Choroid plexus epithelial cell (primary cell): ENCODE results near the gene KRT83.
"Not testable (repeated sequence)": the region's sequence is repeated elsewhere in the genome, so short reads cannot be mapped to it uniquely, and the experiment has no call there.

Source experiments
- DNase-seq: peaks from one replicate; pipeline ENCODE4 v3.0.0-alpha.2; 2010; ENCODE audit warnings: low read depth
- H3K4me3 ChIP-seq: 2 replicates; pipeline ENCODE4 v1.5.1; 2011; ENCODE audit warnings: low read depth, mild to moderate bottlenecking, control low read depth, low read length, moderate library complexity
- TF ChIP-seq, protein P1 (sequence below): conservative IDR thresholded peaks from 2 replicates; pipeline ENCODE4 v1.5.1; 2011; ENCODE audit warnings: low read depth, mild to moderate bottlenecking, control low read depth, inconsistent platforms, low read length, moderate library complexity

KRT83 gene

DNA sequence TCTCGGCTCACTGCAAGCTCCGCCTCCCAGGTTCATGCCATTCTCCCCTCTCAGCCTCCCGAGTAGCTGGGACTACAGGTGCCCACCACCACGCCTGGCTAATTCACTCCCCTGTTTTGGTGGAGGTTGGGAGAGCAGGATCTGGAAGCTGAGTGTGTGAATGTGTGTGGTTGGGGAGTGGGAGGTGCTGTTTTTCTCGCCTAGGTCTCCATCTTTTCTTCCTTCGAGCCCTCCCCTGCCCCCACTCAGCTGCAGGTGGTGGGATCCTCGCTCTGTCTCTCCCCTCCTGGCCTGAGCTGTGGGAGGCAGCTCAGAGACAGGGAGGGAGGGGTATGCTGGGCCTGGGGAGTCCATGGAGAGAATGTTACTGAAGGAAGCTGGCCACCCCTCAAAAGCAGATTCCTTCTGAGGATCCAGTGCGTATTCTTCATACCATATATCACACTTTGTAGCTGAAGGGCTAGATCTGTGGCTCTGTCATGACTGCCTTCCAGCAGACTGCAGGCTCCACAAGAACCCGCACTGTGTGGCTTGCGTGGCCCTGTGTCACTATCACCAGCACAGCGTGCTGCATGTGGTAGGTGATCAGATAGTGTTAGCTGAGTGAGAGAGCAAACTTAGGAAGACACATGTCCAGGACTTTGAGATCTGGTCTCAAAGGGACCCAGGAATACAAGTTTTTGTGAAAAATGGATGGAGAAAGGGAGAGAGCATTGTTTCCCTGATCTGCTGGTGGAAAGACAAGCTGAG lies 2.8 kb downstream of the KRT83 start:
- DNase-seq, result no peak
- H3K4me3 ChIP-seq, result no peak overlapping the region
- TF ChIP-seq, protein P1, sequence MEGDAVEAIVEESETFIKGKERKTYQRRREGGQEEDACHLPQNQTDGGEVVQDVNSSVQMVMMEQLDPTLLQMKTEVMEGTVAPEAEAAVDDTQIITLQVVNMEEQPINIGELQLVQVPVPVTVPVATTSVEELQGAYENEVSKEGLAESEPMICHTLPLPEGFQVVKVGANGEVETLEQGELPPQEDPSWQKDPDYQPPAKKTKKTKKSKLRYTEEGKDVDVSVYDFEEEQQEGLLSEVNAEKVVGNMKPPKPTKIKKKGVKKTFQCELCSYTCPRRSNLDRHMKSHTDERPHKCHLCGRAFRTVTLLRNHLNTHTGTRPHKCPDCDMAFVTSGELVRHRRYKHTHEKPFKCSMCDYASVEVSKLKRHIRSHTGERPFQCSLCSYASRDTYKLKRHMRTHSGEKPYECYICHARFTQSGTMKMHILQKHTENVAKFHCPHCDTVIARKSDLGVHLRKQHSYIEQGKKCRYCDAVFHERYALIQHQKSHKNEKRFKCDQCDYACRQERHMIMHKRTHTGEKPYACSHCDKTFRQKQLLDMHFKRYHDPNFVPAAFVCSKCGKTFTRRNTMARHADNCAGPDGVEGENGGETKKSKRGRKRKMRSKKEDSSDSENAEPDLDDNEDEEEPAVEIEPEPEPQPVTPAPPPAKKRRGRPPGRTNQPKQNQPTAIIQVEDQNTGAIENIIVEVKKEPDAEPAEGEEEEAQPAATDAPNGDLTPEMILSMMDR, result no peak

DNA sequence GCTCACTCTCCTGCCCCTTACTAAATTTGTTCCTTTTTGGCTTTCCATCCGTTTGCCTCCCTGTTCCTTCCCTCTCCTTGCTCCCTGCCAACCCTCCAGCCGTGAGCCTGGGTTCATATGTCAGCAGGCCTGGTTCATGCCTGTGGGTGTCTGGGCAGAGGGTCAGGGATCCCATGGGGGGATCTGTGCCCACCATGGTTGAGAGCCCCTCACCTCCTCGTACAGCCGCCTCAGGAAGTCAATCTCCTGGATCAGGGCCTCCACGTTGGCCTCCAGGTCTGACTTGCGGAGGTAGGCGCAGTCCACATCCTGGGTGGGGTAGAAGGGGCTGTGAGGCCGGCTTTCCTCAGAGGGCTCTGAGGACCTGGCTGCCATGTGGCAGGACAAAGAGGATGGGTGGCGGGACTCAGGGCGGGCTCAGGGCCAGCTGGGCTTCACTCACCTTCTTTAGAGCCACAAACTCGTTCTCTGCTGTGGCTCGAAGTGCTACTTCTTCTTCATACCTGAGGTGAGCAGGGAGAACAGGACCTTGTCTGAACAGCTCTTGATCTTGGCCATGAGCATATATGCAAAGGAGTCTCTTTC lies 3.6 kb downstream of the KRT83 start:
- TF ChIP-seq, protein P1, result no peak

DNA sequence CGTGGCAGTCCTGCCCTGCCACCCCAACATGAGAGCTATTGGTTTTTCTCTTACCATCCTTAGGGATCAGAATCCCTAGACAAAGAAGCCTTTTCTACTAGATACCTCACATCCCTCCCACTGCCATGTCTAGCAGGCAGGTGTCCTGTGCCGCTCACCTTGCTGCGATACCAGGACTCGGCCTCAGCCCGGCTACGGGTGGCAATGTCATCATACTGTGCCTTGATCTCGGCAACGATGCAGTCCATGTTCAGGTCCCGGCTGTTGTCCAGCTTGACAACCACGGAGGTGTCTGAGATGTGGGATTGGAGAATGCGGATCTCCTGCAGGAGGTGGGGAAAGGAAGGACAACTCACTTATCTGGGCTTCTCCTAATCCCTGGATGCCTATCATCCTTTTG lies 4.5 kb downstream of the KRT83 start:
- TF ChIP-seq, protein P1, result no peak
- H3K4me3 ChIP-seq, result no peak overlapping the region
- no peak for DNase-seq

More for the DNA sequence above, 3.6 kb downstream of the KRT83 start:
- H3K4me3 ChIP-seq, result no peak overlapping the region
- DNase-seq, result no peak

DNA sequence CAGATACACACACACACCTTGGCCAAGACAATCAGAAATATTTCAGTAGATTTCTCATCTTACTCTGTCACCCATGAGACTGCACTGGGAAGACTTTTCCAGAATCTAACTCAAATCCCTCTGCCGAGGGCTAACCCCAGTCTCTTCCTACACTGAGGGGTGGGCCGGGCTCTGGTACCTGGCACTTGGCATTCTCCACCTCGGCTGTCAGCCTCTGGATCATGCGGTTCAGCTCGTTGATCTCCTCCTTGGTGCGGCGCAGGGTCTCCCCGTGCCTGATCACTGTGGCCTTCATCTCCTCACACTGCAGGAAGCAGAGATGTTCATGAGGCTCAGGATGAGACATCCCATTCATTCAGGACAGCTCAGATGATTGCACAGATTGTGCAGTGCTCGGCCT lies 4.9 kb downstream of the KRT83 start:
- DNase-seq, result no peak
- no peak overlapping the region for H3K4me3 ChIP-seq
- TF ChIP-seq, protein P1, result no peak

DNA sequence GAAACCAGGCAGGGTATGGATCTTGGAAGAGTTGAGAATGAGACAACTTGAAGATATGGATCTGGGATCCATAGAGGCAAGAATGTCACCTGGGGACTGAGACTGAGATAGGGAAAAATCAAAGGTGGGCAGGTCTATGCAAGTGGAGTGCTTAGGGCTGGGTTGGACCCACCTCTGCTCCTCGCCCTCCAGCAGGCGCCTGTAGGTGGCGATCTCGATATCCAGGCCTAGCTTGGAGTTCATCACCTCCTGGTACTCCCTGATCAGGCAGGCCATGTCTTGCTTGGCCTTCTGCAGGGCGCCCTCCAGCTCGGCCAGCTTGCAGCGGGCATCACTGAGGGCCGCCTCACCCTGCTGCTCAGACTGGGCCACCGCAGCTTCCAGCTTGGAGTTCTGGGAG lies 5.5 kb downstream of the KRT83 start:
- TF ChIP-seq, protein P1, result peak; percentile 47
- DNase-seq, result not testable (repeated sequence)

DNA sequence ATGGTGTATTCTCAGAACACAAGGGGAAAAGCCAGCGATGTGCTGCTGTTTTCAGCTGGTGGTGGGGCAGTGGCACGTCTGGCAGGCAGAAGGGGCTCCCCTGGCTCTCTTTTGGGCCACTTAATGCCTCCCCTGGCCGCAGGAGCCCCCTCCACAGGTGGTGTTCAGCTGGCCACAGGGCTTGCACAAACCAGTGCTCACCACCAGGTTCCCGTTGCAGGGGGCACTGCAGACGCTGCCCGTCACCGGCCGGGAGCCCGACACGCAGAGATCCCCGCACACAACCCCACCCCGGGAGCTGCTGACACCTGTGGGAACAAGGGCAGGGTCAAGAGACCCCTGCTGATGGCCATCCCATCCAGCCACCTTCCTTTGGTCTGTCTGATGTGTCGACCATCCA lies 6.7 kb downstream of the KRT83 start:
- H3K4me3 ChIP-seq, result no peak overlapping the region
- TF ChIP-seq, protein P1, result no peak

More for the DNA sequence above, 5.5 kb downstream of the KRT83 start:
- H3K4me3 ChIP-seq, result not testable (repeated sequence)

DNA sequence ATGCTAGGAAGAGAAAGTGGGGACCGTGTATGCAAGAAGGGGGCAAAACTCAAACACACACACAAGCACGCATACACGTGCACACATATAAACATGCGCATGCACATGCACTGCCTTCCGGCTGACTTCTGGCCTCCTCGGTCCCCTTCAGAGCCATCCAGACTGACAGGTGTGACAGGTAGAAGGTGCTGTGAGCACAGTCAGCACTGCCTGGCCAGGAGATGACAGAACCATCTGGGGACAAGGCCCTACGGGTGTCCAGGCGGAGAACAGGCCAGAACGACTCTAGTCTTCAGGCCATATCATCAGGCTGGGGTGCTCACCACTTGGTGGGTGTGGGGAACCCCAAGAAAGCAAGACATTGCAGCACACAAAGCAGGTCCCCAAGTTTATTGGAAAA lies 7.3 kb downstream of the KRT83 start:
- H3K4me3 ChIP-seq, result no peak overlapping the region
- DNase-seq, result no peak
- TF ChIP-seq, protein P1, result no peak

More for the DNA sequence above, 6.7 kb downstream of the KRT83 start:
- DNase-seq, result no peak
